G401.6 (cell line): ENCODE results near the gene SEMA5B.

Experiments
- FAIRE-seq: peaks from 2 replicates; lab custom pipeline; 2012; peaks lifted over from hg19 to GRCh38; lab: Jason Lieb, UNC

SEMA5B gene

DNA sequence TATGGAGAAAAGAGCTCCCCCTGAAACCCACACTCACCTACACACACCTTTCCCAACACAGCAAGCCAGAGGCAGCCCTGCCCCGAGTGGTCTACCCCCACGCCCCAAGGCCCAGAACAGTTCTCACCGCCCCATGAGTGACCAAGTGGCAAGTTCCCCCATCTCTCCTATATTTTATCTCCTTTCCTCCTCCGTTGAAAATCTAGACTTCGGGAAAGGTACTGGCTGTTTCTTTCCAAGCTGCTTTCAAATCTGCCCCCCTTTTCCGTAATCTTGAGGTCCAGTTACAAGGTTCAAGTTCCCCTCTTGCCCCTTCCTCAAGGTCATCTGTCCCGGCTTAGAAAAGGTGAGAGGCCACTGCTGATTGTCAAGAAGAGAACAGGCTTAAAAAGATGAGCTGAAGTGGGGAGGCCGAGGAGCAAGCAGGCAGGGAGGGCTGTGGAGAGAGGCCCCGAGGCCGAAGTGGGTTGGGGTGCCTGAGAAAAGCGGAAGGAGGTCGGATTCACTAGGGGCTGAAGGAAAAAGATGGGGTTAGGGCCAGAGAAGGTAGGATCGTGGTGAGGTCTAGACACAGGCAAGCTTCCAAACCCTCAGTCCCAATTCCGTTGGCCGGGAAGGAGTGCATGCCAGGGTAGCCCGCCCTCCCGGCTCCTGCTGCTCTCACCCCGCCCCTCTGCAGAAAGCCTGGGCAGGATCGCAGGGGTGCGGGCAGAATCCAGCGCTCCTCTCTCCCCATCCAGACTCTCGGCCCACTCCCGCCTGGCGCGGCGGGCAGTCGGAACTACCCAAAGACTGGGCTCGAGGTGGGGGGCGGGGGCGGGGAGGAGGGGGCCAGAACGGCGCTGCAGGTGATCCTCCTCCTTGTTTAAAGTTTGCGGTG lies 1.7 kb downstream of the SEMA5B start:
- FAIRE-seq: no peak

DNA sequence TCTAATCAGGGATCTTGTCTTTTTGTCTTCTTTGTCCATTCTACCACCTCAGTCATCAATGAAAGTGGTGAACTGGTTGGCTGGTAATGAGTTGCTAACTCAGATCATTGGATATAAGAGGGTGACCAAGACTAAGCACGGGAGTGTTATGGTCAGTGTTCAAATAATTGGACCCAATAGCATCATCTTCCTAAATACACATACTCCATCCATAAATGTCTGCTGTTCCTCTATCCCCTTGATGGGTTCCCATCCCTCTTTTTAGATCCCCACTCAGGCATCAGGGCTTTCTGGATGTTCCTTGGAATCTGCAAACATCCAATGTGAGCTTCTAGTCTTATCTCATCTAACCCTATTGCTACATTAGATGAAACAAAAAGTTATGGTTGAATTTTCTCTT lies 3.5 kb downstream of the SEMA5B start:
- FAIRE-seq: no peak

DNA sequence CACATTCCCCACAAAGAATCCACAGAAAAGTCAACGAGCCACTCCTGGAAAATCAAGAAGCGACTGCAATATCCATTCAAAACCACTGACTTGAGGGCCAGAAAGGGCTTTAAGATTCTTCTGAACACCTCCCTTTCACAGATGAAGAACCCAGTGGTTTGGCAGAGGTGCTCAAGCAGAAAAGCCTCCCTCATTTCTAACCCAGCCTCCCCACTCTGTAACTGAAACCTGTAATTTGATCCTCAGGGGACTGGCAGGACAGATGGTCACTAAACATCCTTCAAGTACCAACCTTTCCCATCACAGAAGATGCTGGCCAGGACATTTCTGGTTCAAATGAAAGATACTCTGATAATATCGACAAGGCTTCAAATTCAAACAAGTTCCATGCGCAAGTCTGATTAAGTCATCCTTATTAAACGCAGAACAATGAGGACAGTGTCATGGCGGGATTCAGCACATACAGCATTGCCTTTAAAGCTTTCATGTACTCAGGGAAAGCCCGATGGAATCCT lies 5.5 kb downstream of the SEMA5B start:
- FAIRE-seq: no peak

DNA sequence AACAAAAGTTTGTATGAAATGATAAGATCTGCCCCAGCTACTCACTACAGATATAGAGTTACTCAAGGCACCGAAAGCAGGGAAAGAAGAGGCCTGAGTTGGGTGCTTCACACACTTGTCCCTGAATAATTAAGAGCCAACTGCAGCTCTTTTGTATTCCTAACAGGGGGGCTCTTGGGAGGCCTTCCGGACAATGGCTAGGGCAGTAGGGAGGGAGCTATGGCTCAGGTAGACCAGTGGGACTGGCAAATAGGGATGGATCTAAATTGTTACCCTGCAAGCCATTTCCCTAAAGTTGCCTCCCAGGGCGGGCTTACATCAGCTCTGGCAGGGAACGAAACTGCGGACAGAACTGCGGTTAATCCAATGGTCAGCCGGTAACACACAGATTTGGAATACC lies 6.2 kb downstream of the SEMA5B start:
- no peak for FAIRE-seq

DNA sequence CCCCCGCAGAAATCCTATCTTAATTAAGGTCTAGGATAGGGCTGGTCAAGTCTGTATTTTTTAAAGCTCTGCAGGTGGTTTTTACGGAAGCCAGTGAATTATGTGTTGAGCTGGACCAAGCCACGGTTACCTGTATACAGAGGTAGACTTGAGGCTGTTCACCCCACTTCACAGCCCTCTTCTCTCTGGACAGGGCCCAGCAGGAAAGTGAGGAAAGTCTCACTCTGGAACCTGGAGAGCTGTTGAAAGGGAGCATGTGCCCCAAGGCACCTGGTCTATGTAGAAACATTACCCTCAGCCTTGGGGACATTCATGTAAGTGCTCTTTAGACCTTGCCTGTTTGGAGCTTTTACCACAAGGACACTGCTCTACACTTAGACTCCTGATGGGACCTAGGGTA lies 6.9 kb downstream of the SEMA5B start:
- no peak for FAIRE-seq

DNA sequence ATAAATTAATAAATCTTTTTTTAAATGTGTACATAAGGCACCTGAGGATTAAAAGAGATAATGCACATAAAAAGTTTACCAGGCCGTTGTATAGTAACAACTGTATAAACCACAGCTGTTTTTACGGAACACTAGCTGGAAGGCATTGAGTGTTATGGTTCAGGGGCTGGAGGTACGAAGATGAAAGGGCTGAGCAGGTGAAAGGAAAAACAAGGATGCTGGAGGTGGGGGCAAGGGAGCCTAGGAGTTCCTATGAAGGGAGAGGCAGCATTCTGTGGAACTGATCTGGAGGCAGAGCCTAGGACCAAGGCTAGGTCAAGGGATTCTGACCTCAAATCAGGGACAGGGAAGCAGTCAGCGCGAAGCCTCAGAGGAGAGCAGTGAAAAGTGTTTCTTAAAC lies 8.0 kb downstream of the SEMA5B start:
- no peak for FAIRE-seq

DNA sequence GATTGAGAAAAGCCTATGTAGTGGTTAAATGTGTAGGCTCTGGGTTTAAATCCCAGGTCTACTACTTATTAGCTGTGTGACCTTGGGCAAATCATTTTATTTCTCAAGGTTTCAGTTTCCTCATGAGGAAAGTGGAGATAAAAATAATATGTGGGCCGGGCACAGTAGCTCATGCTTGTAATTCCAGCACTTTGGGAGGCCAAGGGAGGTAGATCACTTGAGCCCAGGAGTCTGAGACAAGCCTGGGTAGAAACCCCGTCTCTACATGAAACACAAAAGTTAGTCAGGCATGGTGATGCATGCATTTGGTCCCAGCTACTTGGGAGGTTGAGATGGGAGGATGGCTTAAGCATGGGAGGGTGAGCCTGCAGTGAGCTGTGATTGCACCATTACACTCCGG lies 8.4 kb downstream of the SEMA5B start:
- FAIRE-seq: no peak

DNA sequence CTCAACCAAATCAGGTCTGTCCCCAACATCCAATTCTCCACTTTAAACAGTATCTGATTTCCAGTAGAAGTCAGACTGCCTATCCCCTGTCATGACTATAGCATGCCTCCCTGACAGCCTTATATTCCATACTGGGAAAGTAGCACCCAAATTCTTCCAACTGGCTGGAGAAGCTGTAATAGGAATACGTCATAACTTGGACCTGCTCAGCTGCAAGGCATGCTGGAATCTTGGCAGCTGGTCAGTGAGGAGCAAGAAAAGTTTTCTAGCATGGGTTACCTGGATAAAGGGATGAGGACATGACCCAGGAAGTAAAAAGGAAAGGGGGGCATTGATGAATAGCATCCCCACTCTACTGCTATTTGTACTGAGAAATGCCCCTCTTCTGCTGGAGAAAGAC lies 8.9 kb downstream of the SEMA5B start:
- no peak for FAIRE-seq

DNA sequence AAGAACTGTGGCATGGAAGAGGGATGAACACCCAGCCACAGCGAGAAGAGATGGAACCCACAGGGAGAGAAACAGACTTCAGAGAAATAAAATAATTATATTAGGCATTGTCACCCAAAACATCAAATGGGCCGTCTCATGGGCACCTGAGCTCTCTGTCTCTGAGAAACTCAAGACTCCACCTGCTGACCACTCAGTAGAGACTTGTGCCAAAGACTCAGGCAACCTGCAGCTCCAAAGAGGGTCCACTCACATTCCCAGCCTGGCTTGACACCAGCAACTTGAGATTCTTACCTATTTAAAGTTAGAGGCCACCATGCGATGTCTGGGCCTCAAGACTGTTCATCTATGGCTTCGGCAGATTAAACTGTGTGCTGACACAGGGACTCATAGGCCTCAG lies 12.0 kb downstream of the SEMA5B start:
- no peak for FAIRE-seq

DNA sequence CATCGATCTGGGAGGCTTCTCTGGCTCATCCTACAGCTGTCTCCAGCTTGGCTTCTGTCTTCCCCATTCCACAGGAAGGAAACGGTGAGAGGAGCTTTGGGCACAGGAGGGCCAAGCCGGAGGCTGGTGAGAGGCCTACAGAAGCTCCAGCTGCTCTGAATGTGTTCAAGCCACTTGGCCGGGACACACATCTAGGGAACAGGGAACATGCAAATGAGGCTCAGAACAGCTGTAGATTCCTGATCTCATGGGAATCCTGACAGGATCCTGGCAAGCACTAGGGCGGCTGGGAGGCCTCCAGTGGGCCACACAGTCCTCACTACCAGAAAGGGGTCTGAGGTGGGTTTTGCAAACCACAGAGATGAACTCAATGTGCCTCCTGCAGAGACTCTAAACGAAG lies 13.7 kb downstream of the SEMA5B start:
- no peak for FAIRE-seq

DNA sequence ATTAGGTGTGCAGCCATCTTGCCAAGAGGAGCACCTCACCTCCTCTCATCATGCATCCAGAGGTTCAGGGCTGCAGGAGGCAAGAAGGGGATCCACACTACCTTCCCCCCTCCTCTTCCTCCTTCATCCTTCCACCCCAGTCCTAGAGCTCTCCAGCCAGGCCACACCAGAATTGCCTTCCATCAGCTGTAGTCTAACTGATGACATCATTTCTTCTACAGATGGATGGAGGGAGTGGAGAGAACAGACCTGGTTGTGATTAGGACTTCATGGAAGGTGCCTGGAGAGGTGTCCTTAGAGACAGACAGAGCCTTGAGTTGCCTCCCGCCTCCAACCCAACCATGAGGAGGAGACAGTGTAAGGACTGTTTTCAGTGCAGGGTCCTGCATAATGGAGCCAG lies 14.9 kb downstream of the SEMA5B start:
- FAIRE-seq: no peak

DNA sequence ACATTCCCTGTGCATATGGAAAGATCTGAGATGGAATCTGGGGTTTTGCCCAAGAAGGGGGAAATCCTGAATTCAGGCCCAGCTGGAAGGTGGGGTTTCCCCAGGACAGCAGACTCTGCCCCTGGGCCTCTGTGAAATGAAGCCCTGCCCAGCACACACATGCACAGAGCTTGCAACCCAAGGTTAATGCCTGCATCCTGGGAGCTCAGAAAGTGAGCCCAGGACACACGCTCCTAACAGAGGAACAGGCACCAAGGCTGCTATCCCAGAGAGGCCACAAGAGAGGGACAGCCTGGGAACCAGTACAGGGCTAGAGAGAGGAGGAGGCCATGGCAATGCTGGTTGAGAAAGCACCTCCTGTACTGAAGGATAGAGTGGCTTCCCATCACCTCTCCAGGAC lies 16.1 kb downstream of the SEMA5B start:
- FAIRE-seq: no peak

DNA sequence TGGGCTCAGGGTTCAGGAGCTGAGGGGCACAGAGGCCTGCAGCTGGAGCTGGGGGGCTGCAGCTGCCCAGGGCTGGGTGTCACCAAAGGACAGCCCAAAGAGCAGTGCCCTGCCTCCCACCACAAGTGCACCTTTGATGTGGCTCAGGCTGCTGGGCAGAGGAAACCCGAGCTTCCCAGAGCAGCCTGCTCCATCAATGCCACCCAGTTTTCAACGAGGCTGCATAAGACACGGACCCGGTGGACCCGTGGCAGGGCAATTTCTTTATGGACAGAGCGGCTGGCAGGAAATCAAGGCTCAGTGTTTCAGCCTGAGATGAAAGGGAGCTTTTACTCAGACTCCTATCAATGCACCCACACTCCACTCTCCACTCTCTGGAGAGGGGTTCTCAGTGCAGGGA lies 18.7 kb downstream of the SEMA5B start:
- no peak for FAIRE-seq

DNA sequence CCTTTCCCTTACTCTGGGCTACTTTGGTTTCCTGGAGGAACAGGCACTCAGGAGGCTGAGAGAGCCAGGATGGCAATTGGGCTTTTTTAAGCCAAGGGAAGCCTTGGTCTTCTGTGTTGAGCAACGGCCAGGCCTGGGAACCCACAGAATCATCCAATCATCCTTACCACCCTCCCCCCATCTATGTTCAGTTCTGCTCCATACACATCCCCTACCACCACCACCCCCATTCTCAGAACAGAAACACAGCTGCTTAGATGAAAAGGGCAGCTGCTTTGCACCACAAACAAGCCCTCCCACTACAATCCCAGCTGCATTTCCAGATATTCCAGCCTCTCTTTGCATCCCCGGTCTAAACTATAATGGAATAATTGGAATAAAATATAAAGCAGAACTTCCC lies 21.0 kb downstream of the SEMA5B start:
- FAIRE-seq: no peak

DNA sequence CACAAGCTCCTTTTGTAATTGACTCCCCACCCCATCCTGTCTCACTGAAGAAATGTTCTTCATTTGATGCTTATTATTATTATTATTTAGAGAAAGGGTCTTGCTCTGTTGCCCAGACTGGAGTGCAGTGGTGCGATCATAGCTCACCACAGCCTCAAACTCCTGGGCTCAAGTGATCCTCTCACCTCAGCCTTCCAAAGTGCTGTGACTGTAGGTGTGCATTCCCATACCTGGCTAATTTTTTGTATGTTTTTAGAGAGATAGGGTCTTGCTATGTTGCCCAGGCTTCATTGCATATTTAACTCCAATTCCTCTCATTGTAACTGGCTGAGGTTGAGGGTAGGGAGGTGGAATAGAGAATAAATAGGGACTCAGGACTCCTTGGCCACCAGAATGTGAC lies 22.3 kb downstream of the SEMA5B start:
- FAIRE-seq: no peak

DNA sequence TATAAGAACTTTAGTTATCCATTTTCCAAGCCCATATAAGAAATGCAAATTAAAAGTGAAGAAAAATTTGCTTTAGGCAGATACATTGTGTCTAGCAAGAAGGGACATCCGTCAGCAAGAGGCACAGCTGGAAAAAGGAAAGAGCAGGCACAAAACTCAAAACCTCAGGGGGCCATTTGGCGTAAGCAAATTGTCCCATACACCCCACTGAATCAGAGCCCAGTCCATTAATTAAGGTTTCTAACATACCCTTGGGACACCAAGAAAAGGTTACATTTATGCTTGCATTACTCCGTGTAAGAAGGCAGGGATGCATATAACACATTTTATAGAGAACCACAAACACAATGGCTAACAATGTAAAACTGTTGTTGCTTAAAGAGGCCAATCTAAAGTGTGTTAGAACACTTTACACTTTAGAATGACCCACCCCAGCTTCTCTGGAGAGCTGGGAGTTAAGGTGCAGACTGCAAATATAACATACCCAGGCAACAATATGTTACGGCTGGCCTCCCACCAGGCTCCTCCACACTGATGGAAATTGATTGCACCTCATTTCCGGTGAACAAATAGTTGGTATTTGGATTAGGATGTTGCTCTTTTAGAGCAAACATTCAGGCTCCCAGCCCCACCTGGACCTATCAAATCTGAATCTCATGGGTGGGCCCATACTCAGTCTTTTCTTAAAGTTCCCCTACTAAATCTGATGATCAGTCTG lies 23.2 kb downstream of the SEMA5B start:
- FAIRE-seq: no peak

DNA sequence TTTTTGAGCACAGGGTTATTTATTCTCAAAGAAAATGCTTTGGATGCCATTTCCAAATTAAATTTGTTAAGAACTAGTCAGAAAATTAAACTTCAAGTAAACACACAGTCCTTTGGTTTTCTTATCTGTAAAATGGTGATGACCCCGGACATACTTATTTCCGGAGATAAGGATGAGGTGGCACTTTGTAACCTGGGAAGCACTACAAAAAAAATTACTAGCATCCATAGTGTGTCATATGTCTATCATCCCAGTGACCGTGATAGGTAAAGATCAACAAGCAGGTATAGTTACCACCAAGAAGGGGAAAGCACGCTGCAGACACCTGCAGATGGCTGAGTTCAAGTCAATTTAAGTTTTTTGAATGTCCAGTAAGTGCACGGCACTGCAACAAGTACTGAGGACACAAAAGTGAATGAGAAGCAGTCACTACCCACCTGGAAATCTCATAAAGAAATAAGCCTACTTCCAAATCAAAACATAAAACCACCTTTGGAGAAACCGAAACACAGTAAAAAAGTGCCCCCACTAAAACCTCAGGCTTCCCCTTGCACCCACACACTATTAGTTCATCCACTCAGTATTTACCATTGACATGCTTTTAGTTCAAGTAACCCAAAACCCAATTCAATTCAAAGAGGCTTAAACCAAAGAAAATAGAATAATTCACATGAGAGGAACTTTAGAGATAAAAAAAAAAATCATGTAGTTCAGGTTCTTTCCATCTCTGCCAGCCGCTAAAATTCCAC lies 24.6 kb downstream of the SEMA5B start:
- FAIRE-seq: no peak

DNA sequence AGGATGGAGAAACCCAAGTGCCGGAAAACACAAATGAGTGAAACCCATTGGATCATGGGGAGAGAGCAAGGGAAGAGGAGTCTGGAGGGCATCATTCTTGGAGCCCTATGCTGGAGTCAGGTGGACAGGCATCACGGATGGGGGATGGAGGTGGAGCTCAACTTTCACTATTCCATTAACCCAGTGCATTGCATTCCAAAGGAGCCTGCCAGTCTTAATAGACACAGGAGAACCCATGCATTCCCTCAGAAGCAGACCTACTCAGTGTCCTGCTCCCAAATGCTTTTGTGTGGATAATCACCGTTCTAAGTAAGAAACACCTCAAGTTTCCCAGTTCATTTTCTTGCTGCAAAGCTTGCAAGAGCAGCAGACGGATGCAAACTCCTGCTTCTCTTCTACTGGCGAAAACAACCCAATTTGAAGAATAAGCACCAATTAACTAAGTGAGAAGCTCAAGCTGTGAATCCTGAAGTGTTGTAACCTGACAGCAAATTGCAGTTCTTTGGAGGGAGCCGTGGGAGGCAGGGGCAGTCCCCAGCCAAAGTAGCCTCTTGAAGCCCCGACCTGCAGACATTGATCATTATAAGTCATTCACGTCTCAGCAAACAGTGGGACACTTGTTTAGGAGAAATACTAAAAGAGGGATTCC lies 25.3 kb downstream of the SEMA5B start:
- no peak for FAIRE-seq

DNA sequence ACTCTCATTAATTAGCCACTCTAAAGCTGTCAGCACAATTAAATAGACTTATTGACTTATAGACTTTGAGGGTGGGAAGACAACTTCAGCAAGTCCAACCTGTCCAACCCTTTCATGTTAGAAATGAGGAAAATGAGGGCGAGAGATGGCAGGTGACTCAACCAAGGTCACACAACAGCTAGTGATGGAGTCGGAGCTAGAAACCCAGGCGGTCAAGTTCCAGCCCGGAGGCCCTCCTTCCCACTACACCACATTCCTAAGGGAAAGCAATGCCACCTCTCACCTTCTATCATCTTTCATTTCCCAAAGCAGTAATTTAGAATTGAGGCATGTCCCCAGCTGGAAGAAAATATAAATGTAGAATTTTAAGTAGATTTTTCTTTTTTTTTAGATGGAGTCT lies 28.7 kb downstream of the SEMA5B start:
- FAIRE-seq: no peak

DNA sequence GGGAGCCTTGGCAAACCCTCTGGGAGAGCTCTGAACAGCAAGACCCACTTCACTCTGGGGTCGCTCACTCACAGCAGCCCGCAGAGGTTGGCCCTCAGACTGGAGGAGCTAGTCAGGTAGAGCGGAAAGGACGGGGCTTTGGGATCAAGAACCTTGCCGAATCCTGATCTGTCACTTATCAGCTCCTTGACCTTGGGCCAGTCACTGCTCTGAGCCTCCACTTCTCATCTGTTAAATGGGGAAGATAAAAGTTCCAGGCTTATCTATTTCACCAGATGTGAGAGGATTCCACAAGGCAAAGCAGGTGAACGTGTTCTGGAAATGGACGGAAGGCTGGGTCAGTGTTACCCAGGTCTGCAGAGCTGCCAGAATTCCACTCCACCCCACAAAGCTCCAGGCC lies 29.4 kb downstream of the SEMA5B start:
- no peak for FAIRE-seq

DNA sequence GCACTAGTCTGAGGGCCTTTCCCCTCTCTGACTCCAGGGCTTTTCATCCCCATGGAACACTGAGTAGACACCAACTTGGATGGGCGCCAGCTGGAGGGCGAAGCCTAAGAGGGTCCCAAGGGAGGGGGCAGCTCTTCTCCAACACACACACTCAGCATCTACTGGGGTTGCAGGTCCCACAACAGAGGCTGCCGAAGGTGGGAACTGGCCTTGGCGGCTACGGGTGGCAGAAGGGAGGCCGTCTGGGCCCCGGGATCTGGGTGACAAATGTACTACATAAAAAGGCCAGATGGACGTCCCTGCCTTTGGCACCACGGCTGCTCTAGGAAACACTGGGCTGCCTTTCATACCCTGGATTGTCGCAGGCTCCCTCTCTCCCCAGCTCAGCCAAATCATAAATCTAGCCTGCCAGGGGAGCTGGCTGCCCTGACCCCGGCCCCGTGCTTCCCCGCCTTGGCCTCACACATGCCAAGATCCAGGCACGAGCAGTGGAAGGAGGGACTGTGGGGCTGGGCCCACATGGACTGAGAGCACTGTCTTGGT lies 31.5 kb downstream of the SEMA5B start:
- no peak for FAIRE-seq

DNA sequence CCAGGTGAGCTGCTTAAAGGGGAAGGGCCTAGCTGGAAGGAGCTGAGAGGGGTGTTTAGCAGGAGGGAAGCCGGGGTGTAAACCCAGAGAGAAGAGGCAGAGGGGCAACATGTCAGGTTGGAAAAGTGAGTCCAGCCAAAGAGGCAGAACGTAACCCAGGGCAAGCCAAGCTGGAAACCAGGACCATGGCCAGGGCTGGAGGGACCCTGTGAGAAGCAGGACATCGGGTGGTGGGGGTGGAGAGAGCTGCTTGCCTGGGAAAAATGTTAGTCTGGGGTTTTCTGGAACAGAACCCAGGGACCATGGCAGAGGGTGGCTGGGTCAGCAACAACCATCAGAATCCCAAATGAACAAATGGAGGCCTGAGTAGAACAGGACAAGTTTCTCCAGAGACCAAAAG lies 32.6 kb downstream of the SEMA5B start:
- no peak for FAIRE-seq
